ENCODE results near the gene ITIH4. TPM values are rescaled to one million over a fixed set of nuclear protein-coding genes. Genes with fewer than 3 reads are reported as not detected.

Gene ITIH4
- total RNA-seq, 2 donors from 2014 or later = 4.9 to 5.5 TPM

GRCh38 chr3:52774901-52775864 lies 55.3 kb downstream of the ITIH4 start:
- no peak for DNase-seq (ENCODE audit: low spot score)
- Histone ChIP-seq H3K4me1 (replicated peaks) (no peaks in the 10 kb centered on the region), H3K27ac (no peak overlapping the region), H3K4me3 (no peak overlapping the region), H3K9me3 (no peaks in the 10 kb centered on the region), H3K27me3 (replicated peaks; ENCODE audit: insufficient read depth) (no peaks in the 10 kb centered on the region), H3K36me3 (no peaks in the 10 kb centered on the region)
- intact Hi-C loops (cut with DNase I) = loop anchor here (10.0 kb wide), 1 partner anchor 300 kb away; no protein-coding TSS in a partner anchor
- TF ChIP-seq CTCF (IDR thresholded peaks at IDR 0.05) = no peak
- TF ChIP-seq POLR2A (IDR thresholded peaks at IDR 0.05) = no peak
- TF ChIP-seq POLR2AphosphoS5 (IDR thresholded peaks at IDR 0.05) = no peak
- WGBS = 49% methylated on average over 6 of the region's 6 CpGs

GRCh38 chr3:52774066-52774713 lies 56.3 kb downstream of the ITIH4 start:
- H3K4me1 ChIP-seq (replicated peaks) = no peaks in the 10 kb centered on the region
- TF ChIP-seq POLR2AphosphoS5 (IDR thresholded peaks at IDR 0.05) (no peak), POLR2A (IDR thresholded peaks at IDR 0.05) (no peak), CTCF (IDR thresholded peaks at IDR 0.05) (no peak)
- no peaks in the 10 kb centered on the region for H3K27me3 ChIP-seq (replicated peaks; ENCODE audit: insufficient read depth)
- intact Hi-C loops (cut with DNase I) = loop anchor here (10.0 kb wide), 1 partner anchor 301 kb away; no protein-coding TSS in a partner anchor
- 84% methylated on average over 8 of the region's 8 CpGs for WGBS
- H3K27ac ChIP-seq = no peak overlapping the region
- no peaks in the 10 kb centered on the region for H3K9me3 ChIP-seq
- H3K4me3 ChIP-seq = no peak overlapping the region
- no peaks in the 10 kb centered on the region for H3K36me3 ChIP-seq
- no peak for DNase-seq (ENCODE audit: low spot score)

GRCh38 chr3:52773361-52774065 lies 57.0 kb downstream of the ITIH4 start:
- Histone ChIP-seq H3K9me3 (no peaks in the 10 kb centered on the region), H3K27ac (no peak overlapping the region), H3K27me3 (replicated peaks; ENCODE audit: insufficient read depth) (no peaks in the 10 kb centered on the region), H3K4me1 (replicated peaks) (no peaks in the 10 kb centered on the region), H3K36me3 (no peaks in the 10 kb centered on the region), H3K4me3 (no peak overlapping the region)
- no peak for DNase-seq (ENCODE audit: low spot score)
- intact Hi-C loops (cut with DNase I) = loop anchor here (10.0 kb wide), 1 partner anchor 301 kb away; no protein-coding TSS in a partner anchor
- TF ChIP-seq POLR2A (IDR thresholded peaks at IDR 0.05) (no peak), CTCF (IDR thresholded peaks at IDR 0.05) (no peak), POLR2AphosphoS5 (IDR thresholded peaks at IDR 0.05) (no peak)
- 90% methylated on average over 13 of the region's 13 CpGs for WGBS

GRCh38 chr3:52771702-52772101 lies 58.8 kb downstream of the ITIH4 start:
- H3K36me3 ChIP-seq = no peaks in the 10 kb centered on the region
- no peaks in the 10 kb centered on the region for H3K27me3 ChIP-seq (replicated peaks; ENCODE audit: insufficient read depth)
- H3K9me3 ChIP-seq = no peaks in the 10 kb centered on the region
- WGBS = 89% methylated on average over 10 of the region's 10 CpGs
- no peak overlapping the region for H3K4me3 ChIP-seq
- H3K4me1 ChIP-seq (replicated peaks) = no peaks in the 10 kb centered on the region
- intact Hi-C loops (cut with DNase I) = loop anchor here (10.0 kb wide), 1 partner anchor 303 kb away; no protein-coding TSS in a partner anchor
- no peak for TF ChIP-seq CTCF (IDR thresholded peaks at IDR 0.05)
- TF ChIP-seq POLR2A (IDR thresholded peaks at IDR 0.05) = no peak
- TF ChIP-seq POLR2AphosphoS5 (IDR thresholded peaks at IDR 0.05) = no peak
- no peak overlapping the region for H3K27ac ChIP-seq
- no peak for DNase-seq (ENCODE audit: low spot score)
